Kasumi-1 (cell line): ENCODE data around the gene ADD2.
"Not testable (repeated sequence)": the region's sequence is repeated elsewhere in the genome, so short reads cannot be mapped to it uniquely, and the experiment has no call there.

ENCODE experiments used
- DNase-seq, 2 experiments: peaks; one replicate each; lab custom pipeline; 2025; lab: John Stamatoyannopoulos, UW

The ADD2 gene

DNA sequence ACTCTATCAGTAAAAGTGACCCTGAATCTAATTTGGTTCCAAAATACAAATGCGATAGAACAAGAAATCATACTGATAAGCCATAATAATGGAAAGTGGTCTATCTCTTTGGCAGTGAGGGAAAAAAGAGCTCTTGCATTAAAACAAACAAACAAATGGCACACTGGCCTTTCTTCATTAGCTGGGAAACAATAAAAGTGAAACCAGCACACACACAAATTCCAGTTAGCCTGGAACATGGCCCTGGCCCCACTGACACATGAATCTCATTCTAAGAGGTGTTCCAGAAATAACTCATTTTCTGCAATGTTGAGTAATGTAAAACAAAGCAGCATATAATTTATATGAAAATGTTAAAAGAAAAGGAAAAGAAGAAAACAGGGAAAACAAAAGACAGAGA, 135.0 kb downstream of the ADD2 start:
- DNase-seq: no peak

DNA sequence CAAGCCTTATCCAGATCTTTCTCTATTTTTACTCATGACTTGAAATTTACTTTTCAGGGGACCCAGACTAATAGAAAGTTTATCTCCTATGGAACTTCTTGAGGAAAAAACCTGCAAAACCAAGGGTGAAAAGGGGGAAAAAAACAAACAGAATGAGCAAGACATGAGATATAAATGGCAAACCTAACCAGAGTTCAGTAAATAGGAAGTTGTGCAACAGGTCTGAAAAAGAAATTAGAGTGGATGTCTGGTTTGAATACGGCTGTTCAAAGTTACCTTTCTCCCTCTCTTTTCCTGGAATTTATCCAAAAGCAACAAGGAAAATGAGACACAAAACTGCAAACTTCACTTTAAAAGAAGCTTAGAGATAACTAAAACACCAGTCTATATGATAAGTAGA, 135.6 kb downstream of the ADD2 start:
- DNase-seq: no peak

DNA sequence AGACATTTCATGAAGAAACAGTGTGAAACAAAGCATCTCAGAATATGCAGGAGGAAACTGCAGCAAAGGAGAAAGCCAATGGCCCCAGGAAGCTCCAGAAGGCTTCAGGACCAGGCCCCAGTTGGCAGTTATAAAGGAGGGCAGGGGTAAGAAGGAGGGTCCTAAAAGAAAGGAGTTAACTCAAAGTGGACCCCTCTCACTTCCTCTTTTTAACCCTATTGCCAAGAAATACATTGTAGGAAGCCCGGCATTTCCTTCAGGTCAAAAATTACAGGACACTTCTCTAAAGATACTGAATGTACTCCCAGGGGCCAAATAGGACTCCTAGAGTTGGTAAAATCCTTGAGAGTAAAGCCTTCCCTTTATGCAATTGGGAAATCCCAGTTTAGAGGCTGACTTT, 137.2 kb downstream of the ADD2 start:
- DNase-seq: no peak

DNA sequence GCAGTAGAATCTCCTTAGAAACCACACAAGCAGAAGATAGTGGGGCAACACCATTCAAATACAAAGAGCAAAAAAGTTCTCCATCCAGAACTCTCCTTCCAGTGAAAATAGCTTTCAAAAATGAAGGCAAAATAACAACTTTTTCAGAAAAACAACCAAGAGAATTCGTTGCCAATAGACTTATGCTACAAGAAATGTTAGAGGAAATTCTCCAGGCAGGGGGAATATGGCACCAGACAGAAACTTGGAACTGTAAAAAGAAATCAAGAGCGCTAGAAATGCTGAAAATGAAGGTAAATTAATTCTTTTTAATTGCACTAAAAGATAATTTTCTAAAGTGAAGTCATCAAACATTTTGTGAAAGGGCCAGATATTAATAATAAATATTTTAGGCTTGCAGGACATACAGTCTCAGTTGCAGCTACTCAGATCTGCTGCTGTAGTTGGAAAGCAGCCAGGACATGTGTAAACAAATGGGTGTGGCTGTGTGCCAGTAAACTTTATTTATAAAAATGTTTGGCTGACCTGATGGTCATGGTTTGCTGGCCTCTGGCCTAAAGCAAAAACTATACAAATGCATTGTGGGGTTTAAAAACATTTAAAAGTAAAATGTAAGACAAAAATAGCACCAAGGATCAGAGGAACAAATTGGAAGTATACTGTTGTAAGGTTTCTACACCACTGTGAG, 140.6 kb downstream of the ADD2 start:
- DNase-seq: no peak

DNA sequence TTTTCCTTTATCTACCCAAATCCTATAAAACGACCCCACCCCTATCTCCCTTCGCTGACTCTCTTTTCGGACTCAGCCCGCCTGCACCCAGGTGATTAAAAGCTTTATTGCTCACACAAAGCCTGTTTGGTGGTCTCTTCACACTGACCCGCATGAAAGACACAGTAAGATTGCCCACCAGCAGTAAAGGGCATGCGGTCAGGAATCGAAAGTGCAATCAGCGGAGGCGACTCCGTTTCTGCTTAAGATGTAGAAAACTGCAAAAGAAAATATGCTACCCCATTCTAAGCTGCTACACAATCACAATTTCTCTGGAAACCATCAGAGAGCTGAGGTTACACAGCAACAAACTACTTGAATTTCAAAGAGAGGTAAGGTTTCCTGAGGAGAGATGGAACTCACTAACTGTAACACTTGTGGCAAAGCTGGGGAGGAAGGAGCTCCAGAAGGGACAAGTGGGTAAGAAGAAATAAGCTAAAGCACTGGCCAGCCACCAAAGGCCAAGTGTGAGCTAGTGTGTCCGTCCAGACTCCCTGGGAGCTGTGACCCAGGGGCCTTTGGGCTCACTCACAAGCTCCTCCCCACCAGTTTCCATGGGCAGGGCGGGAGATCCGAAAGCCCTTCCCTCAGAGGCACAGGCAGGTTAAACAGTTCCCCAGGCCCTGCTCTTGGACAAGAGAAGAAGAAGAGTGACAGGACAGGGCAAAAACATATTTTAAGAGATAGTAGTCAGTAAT, 141.6 kb downstream of the ADD2 start:
- DNase-seq: no peak

DNA sequence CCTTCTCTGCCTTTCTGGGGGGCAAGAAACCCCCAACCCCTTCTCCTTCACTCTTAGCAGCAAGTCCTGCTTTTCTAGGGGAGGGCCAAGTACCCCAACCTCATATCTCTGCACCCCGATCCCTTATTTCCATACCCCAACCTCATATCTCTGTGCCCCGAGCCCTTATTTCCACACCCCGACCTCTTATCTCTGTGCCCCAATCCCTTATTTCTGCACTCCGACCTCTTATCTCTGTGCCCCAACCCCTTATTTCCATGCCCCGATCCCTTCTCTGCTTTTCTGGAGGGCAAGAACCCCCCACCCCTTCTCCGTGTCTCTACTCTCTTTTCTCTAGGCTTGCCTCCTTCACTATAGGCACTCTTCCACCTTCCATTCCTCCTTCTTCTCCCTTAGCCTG, 146.5 kb downstream of the ADD2 start:
- not testable (repeated sequence) for DNase-seq

DNA sequence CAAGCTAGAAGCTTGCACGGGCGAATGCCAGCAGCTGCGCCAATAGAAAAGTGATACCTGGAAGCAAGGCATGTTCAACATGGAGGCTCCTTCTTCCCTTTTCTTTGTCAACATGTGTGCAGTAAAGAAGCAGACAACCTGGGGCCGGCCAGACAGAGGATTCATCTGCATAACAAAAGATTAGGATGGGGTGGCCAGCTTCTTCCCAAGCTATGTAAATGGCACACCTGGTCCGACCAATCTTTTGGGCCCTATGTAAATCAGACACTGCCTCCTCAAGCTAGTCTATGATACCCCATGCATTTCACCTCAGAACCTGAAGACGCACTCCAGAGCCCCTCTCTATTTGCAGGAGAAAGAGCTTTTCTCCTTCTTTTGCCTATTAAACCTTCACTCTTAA, 148.0 kb downstream of the ADD2 start:
- DNase-seq: no peak

DNA sequence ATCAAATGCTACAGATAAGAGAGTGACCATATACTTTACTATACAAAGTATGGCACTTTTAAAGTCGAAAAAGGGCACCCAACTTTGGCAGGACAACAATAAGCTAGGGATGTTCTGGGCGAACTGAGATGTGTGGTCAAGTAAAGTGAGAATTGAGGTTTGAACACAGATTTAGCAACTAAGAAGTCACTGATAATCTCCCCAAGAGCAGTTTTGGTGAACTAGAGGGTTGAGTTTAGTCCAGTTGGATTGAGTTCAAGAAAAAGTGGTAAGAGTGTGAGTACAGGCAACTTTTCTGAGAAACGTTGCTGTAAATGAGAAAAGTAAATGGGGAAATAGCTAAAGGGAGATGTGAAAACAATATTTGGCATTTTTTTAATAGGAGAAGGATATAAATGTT, 148.8 kb downstream of the ADD2 start:
- no peak for DNase-seq

DNA sequence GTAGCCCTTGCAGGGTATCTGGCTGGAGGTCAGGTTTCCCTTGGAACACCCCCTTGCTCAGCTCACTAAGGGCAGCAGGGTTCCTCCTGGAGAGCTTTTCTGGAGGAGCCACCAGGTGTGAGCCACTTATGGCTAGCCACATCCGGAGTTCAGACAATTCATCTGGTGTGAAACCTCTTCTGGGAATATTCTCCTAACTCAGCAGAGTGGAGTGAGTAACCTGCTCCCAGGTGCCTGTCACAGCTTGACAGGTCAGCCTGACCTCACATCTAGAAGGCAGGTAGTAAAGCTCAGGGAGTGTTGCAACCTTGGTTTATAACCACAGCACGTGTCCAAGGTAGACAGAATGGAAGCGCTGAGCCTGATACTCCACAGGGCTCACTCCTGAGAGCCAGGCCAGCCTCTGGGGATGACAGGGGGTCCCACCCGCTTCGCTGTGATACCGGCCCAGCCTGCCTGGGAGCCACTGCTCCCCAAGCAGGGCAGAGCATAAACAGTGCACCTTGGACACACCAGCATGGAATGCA, 151.8 kb downstream of the ADD2 start:
- no peak for DNase-seq

DNA sequence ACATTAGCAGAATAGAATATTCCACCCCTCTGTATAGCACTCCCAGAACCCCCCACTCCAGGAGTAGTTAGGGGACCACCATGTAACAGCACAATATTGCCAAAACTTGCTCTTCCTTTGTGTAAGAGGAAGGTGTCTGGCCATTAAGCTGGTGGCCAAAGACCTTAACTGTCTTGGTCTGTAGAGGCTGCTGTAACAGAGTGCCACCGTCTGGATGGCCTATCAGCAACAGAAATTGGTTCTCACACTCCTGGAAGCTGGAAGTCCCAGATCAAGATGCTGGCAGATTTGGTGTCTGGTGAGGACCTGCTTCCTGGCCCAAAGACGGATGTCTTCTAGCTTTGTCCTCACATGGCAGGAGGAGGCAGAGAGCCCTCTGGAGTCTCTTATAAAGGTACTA, 152.8 kb downstream of the ADD2 start:
- no peak for DNase-seq

DNA sequence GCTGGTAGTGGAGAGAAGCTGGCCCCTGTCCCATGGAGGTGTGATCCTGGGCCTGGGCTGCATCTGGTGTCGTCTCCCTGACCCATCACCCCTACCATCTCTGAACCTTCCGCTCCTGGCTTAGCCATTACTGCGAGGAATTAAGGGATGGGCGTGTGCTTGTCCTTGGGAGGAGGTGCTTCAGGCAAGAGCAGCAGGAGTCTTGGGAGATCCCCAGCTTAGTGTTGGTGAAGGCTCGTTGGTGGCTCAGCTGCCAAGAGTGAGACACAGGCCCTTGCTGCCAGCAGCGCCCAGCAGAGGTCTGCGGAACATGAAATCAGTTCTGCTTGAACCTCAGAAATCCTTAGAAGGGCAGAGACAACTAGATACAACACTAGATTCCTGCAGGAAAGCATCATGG, 154.5 kb downstream of the ADD2 start:
- DNase-seq: no peak

DNA sequence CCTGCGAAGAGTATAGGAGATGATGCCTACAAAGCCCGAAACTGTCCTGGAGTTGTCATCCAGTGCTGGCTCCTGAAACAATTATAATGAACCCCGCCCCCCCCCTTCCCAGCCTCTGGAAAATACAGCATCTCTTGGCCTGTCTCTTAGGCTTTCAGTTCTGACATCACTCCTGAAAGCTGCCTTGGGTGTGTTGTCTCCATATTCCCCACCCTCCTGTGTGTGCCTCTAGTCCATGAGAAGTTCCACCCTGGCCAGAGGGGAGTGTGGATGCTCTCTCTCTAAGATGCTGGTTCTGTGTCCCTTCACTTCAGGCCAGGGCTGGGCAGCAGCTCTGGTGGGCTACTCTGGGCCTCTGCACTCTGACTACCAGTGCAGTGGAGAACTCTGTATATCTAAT, 155.4 kb downstream of the ADD2 start:
- DNase-seq: no peak

DNA sequence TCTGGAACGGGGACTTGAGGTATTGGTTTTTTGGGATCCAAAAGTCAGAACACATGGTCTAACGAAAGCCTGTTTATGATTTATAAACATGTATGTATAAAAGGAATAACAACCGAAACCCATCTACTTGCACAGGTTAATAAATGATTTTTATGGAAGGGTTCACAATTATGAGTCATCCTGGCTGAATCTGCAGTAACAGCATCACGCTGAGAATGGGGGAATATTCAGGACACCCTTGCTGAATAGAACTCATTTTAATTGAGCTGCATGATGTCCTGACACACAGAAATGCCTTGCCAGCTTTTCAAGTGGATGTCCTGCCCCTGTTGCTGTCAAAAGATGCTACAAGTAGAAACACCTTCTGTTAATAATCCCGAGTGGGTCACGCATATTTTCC, 159.6 kb downstream of the ADD2 start:
- no peak for DNase-seq

DNA sequence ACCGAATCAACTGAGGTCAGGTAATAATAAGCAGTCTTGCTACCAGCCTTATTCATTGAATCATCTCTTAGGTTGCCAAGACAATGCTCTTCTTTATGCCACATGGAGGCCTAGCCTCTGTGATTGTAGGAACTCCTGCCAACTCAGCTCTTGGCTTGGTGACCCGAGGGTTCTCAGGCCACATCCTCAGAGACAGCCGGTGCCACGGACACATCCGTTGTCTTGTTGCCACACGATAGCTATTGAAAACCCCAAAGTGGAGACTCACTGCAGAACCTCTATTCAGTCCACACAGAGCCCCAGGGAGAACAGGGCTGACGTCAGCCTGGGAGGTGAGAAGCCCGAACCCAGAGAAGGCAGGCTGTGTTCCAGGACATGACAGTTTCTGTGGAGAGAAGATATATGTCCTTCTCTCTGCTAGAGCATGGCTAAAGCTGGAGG, 160.9 kb downstream of the ADD2 start:
- DNase-seq: no peak
